ENCODE data around the gene ARHGEF17. TPM values are rescaled to one million over a fixed set of nuclear protein-coding genes. Genes with fewer than 3 reads are reported as not detected.

Gene ARHGEF17
- total and polyA plus RNA-seq, 2 of the 13 experiments (the other 11 are each of a cell fraction or from before 2014, with no cell fraction given), result 10.7 to 28.8 TPM

DNA sequence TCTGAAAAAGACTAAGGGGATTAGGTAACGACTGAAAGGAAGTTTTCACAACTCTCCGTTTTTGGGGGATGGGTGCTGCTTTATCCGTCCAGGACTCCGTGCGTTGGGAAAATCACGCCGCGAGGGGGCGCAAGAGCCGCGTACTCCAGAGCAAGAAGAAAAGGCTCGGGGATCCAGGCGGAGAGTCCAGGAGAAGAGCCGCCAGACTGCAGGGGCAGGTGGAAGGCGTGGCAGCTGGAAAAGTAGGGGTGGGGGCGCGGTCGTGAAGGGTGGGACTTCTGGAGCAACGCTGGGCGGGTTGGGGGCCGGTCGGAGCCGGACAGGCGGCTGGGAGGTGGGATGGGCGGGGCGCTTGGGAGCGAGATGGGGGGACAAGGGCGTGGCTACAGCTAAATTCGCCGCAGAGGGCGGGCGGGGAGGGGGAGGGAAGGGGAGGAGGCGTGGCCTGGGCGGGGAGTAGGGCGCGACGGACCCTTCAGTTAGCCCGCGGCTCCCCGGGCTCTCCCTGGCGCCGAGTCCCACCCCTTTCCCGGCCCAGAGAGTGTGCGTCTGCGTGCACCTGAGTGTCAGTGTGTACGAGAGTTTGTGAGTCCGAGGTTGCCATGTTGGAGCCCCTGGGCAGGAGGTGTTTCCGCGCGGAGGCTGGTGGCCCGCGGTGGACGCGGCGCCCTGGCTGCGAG lies 613 bp upstream of the ARHGEF17 start (continued):
- TF ChIP-seq SAFB2 (CRISPR knock-in tag; IDR thresholded peaks at IDR 0.05; ENCODE audit: borderline replicate concordance, low read depth) (no peak; the same call in 1 of the 2 replicates), BRD4 (CRISPR knock-in tag; IDR thresholded peaks at IDR 0.05) (no peak; the same call in 1 of the 2 replicates), ZNF761 (CRISPR knock-in tag; conservative IDR thresholded peaks at IDR 0.05) (0 out of 2 replicates have a peak, but pooled peaks have one; percentile 54), KDM5A (IDR thresholded peaks at IDR 0.05; ENCODE audit: borderline replicate concordance, low read length) (no peak), HOXA7 (CRISPR knock-in tag; IDR thresholded peaks at IDR 0.05) (no peak), IKZF4 (CRISPR knock-in tag; IDR thresholded peaks at IDR 0.05; ENCODE audit: borderline replicate concordance, low read depth, not compliant biosample characterization) (no peak), ZFX (CRISPR knock-in tag; IDR thresholded peaks at IDR 0.05; ENCODE audit: low read depth) (peak; percentile 46; the same call in 1 of the 2 replicates), WIZ (CRISPR knock-in tag; IDR thresholded peaks at IDR 0.05) (no peak), ZNF264 (CRISPR knock-in tag; IDR thresholded peaks at IDR 0.05) (no peak), TAF15 (IDR thresholded peaks at IDR 0.05; ENCODE audit: low read depth, low read length, poor library complexity, severe bottlenecking) (no peak), EZH2 (conservative IDR thresholded peaks at IDR 0.05; ENCODE audit: low read depth, low read length) (no peak), ZNF597 (CRISPR knock-in tag; IDR thresholded peaks at IDR 0.05) (no peak), FOXM1 (CRISPR knock-in tag; IDR thresholded peaks at IDR 0.05) (no peak), ZBTB25 (CRISPR knock-in tag; IDR thresholded peaks at IDR 0.05) (peak; percentile 10; the same call in 1 of the 2 replicates), TEF (CRISPR knock-in tag; IDR thresholded peaks at IDR 0.05) (no peak), ZNF337 (CRISPR knock-in tag; IDR thresholded peaks at IDR 0.05; ENCODE audit: borderline replicate concordance, low read depth) (no peak), ZKSCAN5 (CRISPR knock-in tag; IDR thresholded peaks at IDR 0.05) (peak; percentile 72; the same call in 1 of the 2 replicates), ZNF737 (CRISPR knock-in tag; IDR thresholded peaks at IDR 0.05; ENCODE audit: borderline replicate concordance) (no peak), MEF2D (CRISPR knock-in tag; IDR thresholded peaks at IDR 0.05) (peak; percentile 70), ZFP82 (CRISPR knock-in tag; IDR thresholded peaks at IDR 0.05; ENCODE audit: borderline replicate concordance) (no peak), SOX13 (IDR thresholded peaks at IDR 0.05) (no peak), SOX13 (CRISPR knock-in tag; conservative IDR thresholded peaks at IDR 0.05 in 1 of 2, IDR thresholded peaks at IDR 0.05 in 1 of 2) (peak in 1 of 2 experiments; percentile 6; a peak in 1 of 4 replicates), DR1 (CRISPR knock-in tag; IDR thresholded peaks at IDR 0.05) (no peak)
- TF ChIP-seq, protein P1, sequence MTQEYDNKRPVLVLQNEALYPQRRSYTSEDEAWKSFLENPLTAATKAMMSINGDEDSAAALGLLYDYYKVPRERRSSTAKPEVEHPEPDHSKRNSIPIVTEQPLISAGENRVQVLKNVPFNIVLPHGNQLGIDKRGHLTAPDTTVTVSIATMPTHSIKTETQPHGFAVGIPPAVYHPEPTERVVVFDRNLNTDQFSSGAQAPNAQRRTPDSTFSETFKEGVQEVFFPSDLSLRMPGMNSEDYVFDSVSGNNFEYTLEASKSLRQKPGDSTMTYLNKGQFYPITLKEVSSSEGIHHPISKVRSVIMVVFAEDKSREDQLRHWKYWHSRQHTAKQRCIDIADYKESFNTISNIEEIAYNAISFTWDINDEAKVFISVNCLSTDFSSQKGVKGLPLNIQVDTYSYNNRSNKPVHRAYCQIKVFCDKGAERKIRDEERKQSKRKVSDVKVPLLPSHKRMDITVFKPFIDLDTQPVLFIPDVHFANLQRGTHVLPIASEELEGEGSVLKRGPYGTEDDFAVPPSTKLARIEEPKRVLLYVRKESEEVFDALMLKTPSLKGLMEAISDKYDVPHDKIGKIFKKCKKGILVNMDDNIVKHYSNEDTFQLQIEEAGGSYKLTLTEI (CRISPR knock-in tag; conservative IDR thresholded peaks at IDR 0.05), result no peak

Measured in HepG2 (cell line).